Ramos (cell line): Measurements from ENCODE around the gene MLX.

Experiments used
- in situ Hi-C: fragments of 300-500 bp; cut with MboI; formaldehyde crosslinking; loops from one replicate; pipeline ENCODE4 v1.14.3; 2022; ENCODE audit warnings: low sequenced_read_pairs; ENCODE audit not compliant: unreplicated experiment

The MLX gene, protein sequence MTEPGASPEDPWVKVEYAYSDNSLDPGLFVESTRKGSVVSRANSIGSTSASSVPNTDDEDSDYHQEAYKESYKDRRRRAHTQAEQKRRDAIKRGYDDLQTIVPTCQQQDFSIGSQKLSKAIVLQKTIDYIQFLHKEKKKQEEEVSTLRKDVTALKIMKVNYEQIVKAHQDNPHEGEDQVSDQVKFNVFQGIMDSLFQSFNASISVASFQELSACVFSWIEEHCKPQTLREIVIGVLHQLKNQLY

DNA sequence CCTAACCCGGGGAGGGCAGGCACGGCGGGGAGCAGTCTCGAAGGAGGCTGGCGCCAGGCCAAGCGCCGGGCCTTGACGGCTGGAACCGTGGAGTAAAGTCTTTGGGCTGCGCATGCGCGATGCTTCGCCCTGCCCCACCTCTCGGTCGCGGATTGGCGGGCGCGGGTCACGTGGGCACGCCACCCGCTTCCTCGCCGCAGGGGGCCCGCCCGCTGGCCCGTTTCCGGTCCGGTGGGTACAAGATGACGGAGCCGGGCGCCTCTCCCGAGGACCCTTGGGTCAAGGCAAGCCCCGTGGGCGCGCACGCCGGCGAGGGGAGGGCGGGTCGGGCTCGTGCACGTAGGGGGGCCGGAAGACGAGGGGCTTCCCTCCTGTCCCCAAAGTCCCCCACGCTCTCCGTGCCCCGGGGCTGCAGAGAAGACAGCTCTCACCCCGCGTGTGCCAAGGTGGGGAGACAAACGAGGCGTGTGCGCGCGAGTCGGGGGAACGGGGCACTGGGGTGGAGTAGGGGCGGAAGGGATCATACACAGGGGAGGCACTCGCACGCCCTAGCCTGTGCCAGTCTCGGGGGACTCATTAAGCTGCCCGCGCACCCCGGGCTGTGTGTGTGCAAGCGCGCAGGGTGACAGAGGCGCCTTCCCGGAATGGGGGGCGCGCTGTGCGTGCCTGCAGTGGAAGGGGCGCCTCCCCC, at the start of gene MLX:
Gene MLX, plus strand, starts transcription at position 218 of the 691 bp plus-strand sequence. Its CDS starts 25 bp downstream, at position 243.
- in situ Hi-C loops = no loop called here

DNA sequence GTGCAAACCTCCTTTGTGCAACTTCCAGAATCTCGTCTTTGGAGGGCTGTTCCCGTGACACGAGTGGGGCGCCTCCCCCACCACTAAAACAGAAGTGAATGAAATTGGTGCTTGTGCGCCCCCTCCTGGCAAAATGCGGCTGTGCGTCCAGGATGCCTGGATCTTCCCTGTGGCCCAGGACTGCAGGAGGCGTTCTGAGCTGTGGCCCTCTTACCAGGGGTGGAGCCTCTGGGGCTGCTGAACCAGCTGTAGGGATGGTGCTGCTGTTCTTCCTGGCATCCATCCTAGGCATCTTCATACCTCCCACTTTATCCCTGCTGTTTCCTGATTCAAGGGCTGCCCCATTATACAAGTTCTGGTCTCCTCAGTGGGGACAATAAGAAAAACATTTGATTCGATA, 49.4 kb upstream of the MLX start:
- in situ Hi-C loops = no loop called here

DNA sequence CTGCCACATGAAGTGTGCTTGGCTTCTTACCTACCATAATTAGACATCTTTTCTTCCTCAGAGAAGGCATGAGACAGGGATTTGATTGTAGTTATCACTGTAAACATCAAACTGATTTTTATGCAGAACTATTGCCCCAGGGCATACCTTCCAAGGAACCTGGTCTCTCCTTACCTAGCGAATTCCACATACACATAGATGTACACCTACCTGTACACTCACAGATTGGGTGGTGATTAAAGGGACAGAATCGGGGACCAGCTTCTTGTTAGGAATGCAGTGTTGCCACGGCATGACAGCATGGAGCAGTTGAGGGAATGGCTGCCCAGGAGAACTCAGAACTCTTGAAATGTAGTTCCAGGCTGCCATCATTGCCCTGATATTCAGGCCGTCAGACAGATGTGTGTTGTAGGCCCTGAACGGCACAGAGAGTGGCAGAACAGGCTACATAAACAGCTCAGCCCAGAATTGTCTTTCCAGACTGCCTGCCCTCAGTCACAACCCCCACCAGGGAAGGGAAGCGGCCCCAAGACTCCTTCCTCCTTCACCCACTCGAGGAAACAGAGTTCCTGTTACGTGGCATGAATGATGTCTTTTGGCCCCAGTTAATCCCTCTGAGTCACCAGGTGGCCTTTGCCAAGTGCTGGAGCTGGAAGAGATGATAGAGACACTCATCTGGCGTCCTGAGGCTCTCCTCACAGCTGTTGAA, 48.7 kb upstream of the MLX start:
- in situ Hi-C loops = no loop called here

DNA sequence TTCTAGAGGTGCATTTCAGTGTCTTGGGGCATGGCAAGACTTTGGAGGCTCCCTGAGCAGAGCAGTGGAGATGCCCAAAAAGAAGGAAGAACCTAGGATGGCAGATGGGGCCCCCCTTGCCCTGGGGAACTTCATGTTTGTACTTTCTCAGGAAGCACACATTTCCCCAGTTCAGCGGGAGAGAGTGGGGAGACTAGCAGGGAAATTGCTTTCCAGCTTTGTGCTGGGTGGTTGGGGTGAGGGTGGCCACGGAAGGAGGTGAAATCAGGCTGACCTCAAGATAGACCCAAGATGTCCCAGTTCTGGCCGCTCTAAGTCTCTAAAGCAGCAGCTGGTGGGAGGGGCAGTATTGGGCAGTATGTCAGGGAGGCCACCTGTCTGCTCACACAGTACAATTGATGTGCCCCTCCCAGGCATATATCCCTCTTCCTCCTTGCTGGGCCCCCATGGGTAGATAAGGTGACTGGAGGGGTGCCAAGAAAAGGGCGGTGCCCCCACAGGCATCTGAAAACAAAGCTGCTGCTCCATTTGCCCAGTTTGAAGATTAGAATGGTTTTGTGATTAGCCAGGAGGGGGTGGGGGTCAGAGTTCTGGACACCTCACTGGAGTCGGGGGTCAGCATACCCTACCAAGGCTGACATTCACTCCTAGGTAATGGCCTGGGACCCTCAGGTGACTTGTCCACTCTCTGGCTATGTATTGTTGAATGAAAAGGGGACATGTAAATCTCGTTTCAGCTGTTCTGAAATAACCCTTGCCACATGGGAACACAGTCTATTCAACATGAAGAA, 48.0 kb upstream of the MLX start:
- in situ Hi-C loops = no loop called here

DNA sequence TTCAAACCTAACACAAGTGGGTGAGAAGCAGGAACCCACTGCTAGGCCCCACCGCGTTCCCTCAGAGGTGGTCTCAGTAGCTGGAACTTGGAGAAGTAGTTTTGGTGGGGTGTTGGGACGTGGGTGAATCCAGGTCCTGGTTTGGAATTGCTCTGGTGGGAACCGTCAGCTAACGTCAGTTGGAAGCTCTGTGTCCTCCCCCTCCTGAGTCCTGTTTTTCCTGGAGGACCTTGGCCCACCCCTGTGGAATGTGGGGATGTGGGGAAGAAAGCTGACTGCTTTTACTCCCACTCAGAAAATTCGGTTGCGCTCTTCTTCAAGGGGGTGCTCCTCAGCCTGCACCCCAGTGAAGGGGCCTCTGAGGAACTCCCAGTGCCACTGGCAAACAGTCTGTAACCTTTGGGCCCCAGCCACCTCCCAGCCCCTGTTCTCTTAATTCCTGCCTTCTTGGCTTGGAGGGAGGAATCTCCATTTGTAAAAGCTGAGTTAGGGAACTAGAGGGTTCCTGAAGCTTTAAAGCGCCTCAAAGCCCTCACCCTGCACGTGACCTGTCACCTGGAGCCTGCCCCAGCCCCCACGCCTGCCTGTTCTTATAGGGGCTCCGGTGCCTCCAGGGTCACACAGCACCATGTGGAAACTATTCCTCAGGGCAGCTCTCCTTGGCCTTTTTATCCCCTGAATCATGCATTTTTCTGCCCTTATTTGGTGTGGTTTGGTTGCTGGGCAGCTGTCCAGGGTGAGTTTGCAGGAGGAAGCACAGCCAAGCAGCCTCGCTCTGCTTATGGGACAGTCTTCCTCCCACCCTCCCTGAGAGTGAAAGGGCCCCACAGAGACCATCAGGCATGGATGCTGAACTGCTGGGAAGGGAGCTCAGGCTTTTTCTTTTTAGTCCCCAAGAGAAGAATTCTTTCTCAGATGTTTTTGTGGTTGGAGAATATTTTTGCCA, 47.1 kb upstream of the MLX start:
- in situ Hi-C loops = loop anchor here (5.0 to 10.0 kb wide), 3 partner anchors 93 to 495 kb away; partner anchors contain the start of gene NKIRAS2

DNA sequence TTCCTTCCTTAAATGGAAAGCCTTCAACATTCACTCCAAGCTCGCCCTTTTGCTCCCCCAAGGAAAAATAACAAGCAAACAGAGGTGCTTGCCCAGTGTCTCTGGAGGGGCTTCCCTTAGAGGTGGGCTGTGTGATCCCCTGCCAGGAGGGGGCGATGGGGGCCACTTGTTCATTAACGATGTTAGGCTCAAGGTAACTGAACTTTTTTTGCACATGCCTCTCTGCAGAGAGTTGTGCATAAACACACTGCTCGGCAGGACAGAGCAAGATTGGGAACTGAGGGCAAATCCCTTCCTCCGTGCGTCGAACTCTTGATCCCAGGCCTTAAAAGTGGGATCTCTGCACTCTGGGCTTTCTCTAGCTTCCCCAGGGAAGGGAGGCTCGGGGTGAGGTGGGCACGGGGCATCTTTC, 46.4 kb upstream of the MLX start:
- in situ Hi-C loops = loop anchor here (5.0 to 10.0 kb wide), 3 partner anchors 93 to 496 kb away; partner anchors contain the start of gene NKIRAS2

DNA sequence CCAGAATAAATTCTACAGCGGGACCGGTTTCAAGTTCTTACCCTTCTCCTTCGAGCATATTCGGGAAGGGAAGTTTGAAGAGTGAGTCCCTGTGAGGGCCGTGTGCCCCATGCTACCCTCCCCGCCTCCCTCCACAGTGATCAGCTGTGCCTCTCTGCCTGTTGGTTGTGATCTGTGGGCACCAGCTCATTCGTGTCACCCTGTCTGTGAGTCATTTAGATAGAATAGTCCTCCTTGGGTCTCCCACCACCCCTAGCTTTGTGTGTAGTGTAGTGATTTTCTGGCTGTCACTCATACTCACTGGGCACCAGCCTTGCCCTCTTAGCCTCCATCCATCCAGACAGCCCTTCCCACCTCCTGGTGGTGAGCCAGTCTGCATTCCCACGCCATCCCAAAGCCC, 45.9 kb upstream of the MLX start:
- in situ Hi-C loops = loop anchor here (5.0 to 10.0 kb wide), 3 partner anchors 94 to 496 kb away; partner anchors contain the start of gene NKIRAS2

DNA sequence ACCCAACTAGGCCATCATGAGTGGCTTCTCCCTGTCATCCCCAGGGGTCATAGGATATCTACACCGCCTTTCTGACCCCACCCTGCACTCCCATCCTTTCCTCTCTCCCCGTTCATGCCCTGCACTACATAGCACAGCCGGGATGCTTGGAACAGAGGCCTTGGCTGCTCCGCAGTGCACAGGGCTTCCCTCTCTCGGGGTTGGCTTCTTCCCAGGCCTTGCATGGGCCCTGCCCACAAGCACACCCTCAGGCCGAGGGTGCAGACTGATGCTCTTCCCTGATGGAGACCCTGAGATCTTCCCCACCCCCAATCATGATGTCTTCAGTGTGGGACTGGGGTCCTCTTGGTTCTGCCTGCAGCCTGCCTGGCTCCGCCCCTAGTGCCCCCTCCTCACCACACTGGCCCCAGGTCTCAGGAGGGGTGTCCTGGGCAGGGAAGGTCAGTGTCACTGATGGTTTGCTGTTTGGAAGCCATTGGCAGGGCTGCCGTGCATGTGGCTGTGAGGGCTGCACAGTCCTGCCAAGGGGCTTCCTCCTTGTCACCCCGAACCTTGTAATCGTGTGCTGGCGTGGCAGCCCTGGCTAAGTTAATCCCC, 45.1 kb upstream of the MLX start:
- in situ Hi-C loops = loop anchor here (5.0 to 10.0 kb wide), 3 partner anchors 94 to 497 kb away; partner anchors contain the start of gene NKIRAS2

DNA sequence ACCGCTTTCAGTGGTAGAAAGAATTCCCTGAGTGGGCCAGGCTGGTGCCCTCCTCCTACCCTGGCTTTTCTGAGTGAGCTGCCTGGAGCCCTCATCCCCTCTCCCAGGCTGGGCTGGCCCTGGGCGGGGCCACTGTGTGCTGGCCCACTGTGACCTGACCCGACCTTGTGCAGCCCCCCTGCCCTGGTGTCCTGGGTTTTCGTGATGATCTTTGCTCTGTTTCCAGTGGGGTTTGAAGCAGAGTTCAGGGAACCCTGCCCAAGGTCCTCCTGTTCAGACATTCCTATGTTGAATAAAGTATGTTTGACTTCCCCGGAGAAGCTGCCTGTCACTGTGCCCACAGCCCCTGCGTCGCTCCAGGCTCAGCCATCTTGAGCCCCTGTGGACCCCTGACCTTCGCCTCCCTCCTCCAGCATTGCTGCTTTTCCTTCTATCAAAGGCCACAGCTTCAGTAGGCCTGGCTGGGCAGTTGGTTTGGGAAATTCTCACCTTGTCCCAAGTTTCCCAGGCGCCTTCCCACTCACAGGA, 44.6 kb upstream of the MLX start:
- in situ Hi-C loops = loop anchor here (5.0 to 10.0 kb wide), 3 partner anchors 95 to 498 kb away; partner anchors contain the start of gene NKIRAS2

DNA sequence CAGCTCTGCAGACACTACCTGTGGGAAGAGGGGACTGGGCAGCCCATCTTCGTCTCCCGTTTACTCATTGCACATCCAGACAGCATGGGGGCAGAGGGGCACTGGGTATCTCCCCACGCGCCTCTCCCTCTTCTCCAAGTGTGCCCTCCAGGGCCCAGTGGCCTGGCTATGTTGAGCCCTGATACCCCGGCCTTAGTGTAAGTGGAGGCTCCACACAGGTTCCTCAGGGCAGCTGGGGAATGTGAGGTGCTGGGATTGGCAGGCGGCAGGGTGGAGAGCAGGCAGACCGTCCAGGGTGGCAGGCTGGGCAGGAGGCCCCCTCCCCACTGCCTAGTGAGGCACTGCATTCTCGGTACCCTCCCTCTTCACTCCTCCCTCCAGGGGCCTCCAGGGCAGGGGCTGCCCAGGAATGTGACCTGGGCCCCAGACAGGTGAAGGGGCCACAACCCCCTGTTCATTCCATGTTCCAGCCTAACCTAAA, 44.1 kb upstream of the MLX start:
- in situ Hi-C loops = loop anchor here (5.0 to 10.0 kb wide), 3 partner anchors 96 to 498 kb away; partner anchors contain the start of gene NKIRAS2

DNA sequence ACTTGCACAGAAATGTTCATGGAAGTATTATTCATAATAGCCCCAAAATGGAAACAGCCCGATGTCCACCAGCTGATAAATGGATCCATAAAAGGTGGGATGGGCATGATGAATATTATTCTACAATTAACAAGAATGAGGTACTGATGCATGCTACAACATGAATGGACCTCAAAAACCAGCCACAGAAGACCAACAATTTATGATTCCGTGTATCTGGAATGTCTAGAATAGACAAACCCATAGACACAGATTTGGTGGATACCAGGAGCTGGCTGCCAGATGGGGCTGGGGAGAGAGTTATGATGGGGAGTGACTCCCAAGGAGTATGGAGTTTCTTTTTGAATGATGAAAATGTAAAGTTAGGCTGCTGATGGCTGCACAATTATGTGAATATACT, 41.7 kb upstream of the MLX start:
- in situ Hi-C loops = loop anchor here (10.0 kb wide), 1 partner anchor 500 kb away; the partner anchor contains the start of gene NKIRAS2

DNA sequence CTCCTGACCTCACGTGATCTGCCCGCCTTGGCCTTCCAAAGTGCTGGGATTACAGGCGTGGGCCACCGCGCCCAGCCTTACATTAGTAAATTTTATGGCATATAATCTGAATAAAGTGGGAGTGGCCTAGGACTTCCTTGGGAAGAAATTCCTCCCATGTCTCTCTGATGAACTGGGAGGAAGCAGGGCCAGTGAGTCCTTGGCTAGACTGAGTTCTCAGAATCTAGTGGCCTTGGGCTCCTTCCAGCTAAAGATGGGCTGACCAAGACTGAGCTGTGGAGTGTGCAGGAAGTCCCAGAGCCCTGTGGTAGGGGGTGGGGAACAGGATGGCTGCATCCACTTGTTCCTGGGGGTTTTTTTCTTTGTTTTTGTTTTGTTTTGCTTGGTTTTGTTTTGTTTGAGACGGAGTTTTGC, 40.9 kb upstream of the MLX start:
- in situ Hi-C loops = loop anchor here (10.0 kb wide), 1 partner anchor 501 kb away; the partner anchor contains the start of gene NKIRAS2

DNA sequence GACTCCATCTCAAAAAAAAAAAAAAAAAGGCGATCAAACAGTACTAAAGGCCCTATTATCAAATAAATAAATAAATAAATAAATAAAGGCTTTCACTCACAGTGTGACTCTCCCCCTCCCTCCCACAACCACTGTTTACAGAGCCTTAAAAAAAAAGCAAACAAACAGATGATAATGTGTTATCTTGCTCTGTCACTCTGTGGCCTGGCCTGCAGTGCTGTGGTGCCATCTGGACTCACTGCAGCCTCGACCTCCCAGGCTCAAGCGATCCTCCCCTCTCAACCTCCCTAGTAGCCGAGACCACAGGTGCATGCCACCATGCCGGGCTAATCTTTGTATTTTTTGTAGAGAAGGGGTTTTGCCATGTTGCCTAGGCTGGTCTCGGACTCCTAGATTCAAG, 39.0 kb upstream of the MLX start:
- in situ Hi-C loops = loop anchor here (10.0 kb wide), 1 partner anchor 503 kb away; the partner anchor contains the start of gene NKIRAS2

DNA sequence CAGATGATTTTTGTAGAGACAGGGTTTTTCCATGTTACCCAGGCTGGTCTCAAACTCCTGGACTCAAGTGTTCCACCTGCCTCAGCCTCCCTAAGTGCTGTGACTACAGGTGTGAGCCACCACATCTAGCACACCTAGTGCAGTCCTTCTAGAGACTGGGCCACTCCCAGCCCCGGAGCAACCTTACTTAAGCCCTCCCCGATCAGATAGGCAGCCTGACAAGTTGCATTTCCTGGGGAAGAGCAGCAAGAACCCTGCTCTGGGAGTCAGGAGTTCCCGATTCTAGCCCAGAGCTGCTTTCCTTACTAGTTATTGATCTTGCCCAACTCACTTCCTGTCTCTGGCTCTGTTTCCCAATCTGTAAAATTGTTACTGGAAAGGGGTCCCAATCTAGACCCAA, 37.8 kb upstream of the MLX start:
- in situ Hi-C loops = loop anchor here (10.0 kb wide), 1 partner anchor 504 kb away; the partner anchor contains the start of gene NKIRAS2

DNA sequence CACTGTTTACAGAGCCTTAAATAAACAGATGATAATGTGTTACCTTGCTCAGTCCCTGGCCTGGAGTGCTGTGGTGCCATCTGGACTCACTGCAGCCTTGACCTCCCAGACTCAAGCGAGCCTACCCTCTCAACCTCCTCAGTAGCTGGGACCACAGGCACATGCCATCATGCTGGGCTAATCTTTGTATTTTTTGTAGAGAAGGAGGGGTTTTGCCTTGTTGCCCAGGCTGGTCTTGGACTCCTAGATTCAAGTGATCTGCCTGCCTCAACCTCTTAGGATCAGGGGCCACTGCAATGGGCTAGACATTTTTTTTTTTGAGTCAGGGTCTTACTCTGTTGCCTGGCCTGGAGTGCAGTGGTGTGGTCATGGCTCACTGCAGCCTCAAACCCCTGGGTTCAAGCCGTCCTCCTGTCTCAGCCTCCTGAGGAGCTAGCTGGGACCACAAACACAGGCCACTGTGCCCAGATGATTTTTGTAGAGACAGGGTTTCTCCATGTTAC, 35.9 kb upstream of the MLX start:
- in situ Hi-C loops = no loop called here

DNA sequence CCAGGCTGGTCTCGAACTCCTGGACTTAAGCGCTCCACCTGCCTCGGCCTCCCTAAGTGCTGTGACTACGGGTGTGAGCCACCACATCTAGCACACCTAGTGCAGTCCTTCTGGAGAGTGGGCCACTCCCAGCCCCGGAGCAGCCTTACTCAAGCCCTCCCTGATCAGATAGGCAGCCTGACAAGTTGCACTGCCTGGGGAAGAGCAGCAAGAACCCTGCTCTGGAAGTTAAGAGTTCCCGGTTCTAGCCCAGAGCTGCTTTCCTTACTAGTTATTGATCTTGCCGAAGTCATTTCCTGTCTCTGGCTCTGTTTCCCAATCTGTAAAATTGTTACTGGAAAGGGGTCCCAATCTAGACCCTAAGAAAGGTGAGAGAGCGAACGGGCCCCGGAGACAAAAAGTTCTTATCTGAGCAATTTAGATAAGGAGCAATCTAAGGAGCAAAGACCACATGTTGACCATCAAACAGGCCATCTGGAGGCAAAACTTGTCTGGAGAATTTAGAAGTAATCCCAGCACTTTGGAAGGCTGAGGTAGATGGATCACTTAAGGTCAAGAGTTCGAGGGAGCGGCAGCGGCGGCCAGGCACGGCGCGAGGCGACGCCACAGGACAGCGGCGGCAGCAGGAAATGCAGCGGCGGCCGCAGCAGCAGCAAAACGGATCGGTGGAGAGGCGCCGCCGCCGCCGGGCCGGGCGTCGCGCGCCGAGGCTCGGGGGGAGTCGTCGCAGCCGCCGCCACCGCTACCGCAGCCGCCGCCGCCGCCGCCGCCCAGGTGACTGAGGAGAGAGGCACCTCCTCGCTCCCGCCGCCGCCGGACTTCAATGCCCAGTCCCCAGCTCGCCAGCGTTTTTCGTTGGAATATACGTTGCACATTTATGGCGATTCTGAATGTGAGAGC, 35.2 kb upstream of the MLX start:
- in situ Hi-C loops = no loop called here
